IPS-20b (cell line): ENCODE measurements around the gene ZNF407.

Experiments used
- H3K27ac ChIP-seq: one replicate; pipeline ENCODE4 v1.5.1; 2013; ENCODE audit warnings: low read length
- H3K27me3 ChIP-seq: 2 replicates; pipeline ENCODE4 v1.6.1; 2013; ENCODE audit warnings: mild to moderate bottlenecking, low read length, inconsistent platforms; ENCODE audit not compliant: insufficient read depth
- H3K36me3 ChIP-seq: 2 replicates; pipeline ENCODE4 v1.6.1; 2013; ENCODE audit warnings: low read depth, mild to moderate bottlenecking, inconsistent platforms, low read length, moderate library complexity; ENCODE audit not compliant: insufficient read depth
- H3K4me1 ChIP-seq: 2 replicates; pipeline ENCODE4 v1.6.1; 2013; ENCODE audit warnings: mild to moderate bottlenecking, control low read depth, inconsistent platforms, low read length, moderate library complexity; ENCODE audit not compliant: insufficient read depth
- H3K4me3 ChIP-seq: 2 replicates; pipeline ENCODE4 v1.5.1; 2013; ENCODE audit warnings: mild to moderate bottlenecking, low read length, inconsistent platforms
- H3K9ac ChIP-seq: 2 replicates; pipeline ENCODE4 v1.6.1; 2013; ENCODE audit warnings: low read depth, mild to moderate bottlenecking, inconsistent platforms, low read length, moderate library complexity
- H3K9me3 ChIP-seq: 2 replicates; pipeline ENCODE4 v1.6.1; 2013; ENCODE audit warnings: mild to moderate bottlenecking, low read depth, low read length, inconsistent platforms; ENCODE audit not compliant: insufficient read depth

ZNF407 gene

GRCh38 chr18:74796841-74797576 is 199.3 kb downstream of the ZNF407 start:
- H3K36me3 ChIP-seq, result no peaks in the 10 kb centered on the region
- H3K27ac ChIP-seq, result no peak overlapping the region
- H3K27me3 ChIP-seq, result no peaks in the 10 kb centered on the region
- H3K4me3 ChIP-seq, result no peak overlapping the region
- H3K4me1 ChIP-seq, result peaks cover 21% of the 10 kb centered on the region; the same call in 1 of the 2 replicates
- no peaks in the 10 kb centered on the region for H3K9me3 ChIP-seq
- no peak overlapping the region for H3K9ac ChIP-seq

GRCh38 chr18:74797577-74798151 is 200.0 kb downstream of the ZNF407 start:
- Histone ChIP-seq H3K9me3 (no peaks in the 10 kb centered on the region), H3K27ac (no peak overlapping the region), H3K27me3 (no peaks in the 10 kb centered on the region), H3K4me3 (no peak overlapping the region), H3K4me1 (peaks cover 21% of the 10 kb centered on the region; the same call in 1 of the 2 replicates), H3K36me3 (no peaks in the 10 kb centered on the region), H3K9ac (no peak overlapping the region)

GRCh38 chr18:74799542-74799941 is 201.9 kb downstream of the ZNF407 start:
- Histone ChIP-seq H3K27me3 (no peaks in the 10 kb centered on the region), H3K4me3 (peak overlapping the region; percentile 39; the same call in 1 of the 2 replicates), H3K4me1 (peaks cover 31% of the 10 kb centered on the region; the same call in 1 of the 2 replicates), H3K36me3 (no peaks in the 10 kb centered on the region), H3K27ac (no peak overlapping the region), H3K9ac (no peak overlapping the region), H3K9me3 (no peaks in the 10 kb centered on the region)

- peak overlapping the region; percentile 39; the same call in 1 of the 2 replicates for H3K4me3 ChIP-seq
- no peak overlapping the region for H3K27ac ChIP-seq
- H3K4me1 ChIP-seq, result peaks cover 36% of the 10 kb centered on the region; the same call in 1 of the 2 replicates
- H3K36me3 ChIP-seq, result no peaks in the 10 kb centered on the region
- H3K27me3 ChIP-seq, result no peaks in the 10 kb centered on the region
- H3K9ac ChIP-seq, result no peak overlapping the region
- no peaks in the 10 kb centered on the region for H3K9me3 ChIP-seq
Measured at GRCh38 chr18:74800098-74800497, 202.4 kb downstream of the ZNF407 start.

- H3K27me3 ChIP-seq, result no peaks in the 10 kb centered on the region
- no peak overlapping the region for H3K27ac ChIP-seq
- H3K9ac ChIP-seq, result no peak overlapping the region
- no peaks in the 10 kb centered on the region for H3K9me3 ChIP-seq
- H3K4me1 ChIP-seq, result peaks cover 43% of the 10 kb centered on the region
- H3K4me3 ChIP-seq, result no peak overlapping the region
- no peaks in the 10 kb centered on the region for H3K36me3 ChIP-seq
Measured at GRCh38 chr18:74803117-74803516, 205.4 kb downstream of the ZNF407 start.

- no peak overlapping the region for H3K4me3 ChIP-seq
Measured at GRCh38 chr18:74803769-74804168, 206.1 kb downstream of the ZNF407 start.

GRCh38 chr18:74804677-74805076 is 207.0 kb downstream of the ZNF407 start:
- Histone ChIP-seq H3K36me3 (no peaks in the 10 kb centered on the region), H3K27ac (no peak overlapping the region)

More at GRCh38 chr18:74803769-74804168, 206.1 kb downstream of the ZNF407 start:
- peaks cover 43% of the 10 kb centered on the region for H3K4me1 ChIP-seq
- H3K27ac ChIP-seq, result no peak overlapping the region
- no peaks in the 10 kb centered on the region for H3K9me3 ChIP-seq
- no peak overlapping the region for H3K9ac ChIP-seq
- no peaks in the 10 kb centered on the region for H3K27me3 ChIP-seq
- no peaks in the 10 kb centered on the region for H3K36me3 ChIP-seq

GRCh38 chr18:74806073-74806472 is 208.4 kb downstream of the ZNF407 start:
- Histone ChIP-seq H3K4me3 (no peak overlapping the region), H3K36me3 (no peaks in the 10 kb centered on the region)

More at GRCh38 chr18:74804677-74805076, 207.0 kb downstream of the ZNF407 start:
- Histone ChIP-seq H3K4me1 (peaks cover 35% of the 10 kb centered on the region), H3K9me3 (no peaks in the 10 kb centered on the region), H3K4me3 (no peak overlapping the region), H3K27me3 (no peaks in the 10 kb centered on the region), H3K9ac (no peak overlapping the region)

GRCh38 chr18:74806700-74807416 is 209.2 kb downstream of the ZNF407 start:
- Histone ChIP-seq H3K4me1 (peaks cover 27% of the 10 kb centered on the region), H3K27me3 (no peaks in the 10 kb centered on the region), H3K27ac (no peak overlapping the region), H3K9me3 (no peaks in the 10 kb centered on the region), H3K4me3 (no peak overlapping the region), H3K9ac (no peak overlapping the region), H3K36me3 (no peaks in the 10 kb centered on the region)

More at GRCh38 chr18:74806073-74806472, 208.4 kb downstream of the ZNF407 start:
- H3K4me1 ChIP-seq, result peaks cover 27% of the 10 kb centered on the region
- no peak overlapping the region for H3K9ac ChIP-seq
- H3K27me3 ChIP-seq, result no peaks in the 10 kb centered on the region
- H3K27ac ChIP-seq, result no peak overlapping the region
- no peaks in the 10 kb centered on the region for H3K9me3 ChIP-seq

GRCh38 chr18:74817576-74817975 is 219.9 kb downstream of the ZNF407 start:
- Histone ChIP-seq H3K4me3 (no peak overlapping the region), H3K27me3 (no peaks in the 10 kb centered on the region), H3K27ac (no peak overlapping the region), H3K36me3 (no peaks in the 10 kb centered on the region), H3K9ac (no peak overlapping the region), H3K9me3 (no peaks in the 10 kb centered on the region), H3K4me1 (peaks cover 5% of the 10 kb centered on the region; the same call in 1 of the 2 replicates)

- H3K9ac ChIP-seq, result no peak overlapping the region
Measured at GRCh38 chr18:74818516-74819175, 221.0 kb downstream of the ZNF407 start.

More at GRCh38 chr18:74818516-74819175, 221.0 kb downstream of the ZNF407 start:
- H3K27me3 ChIP-seq, result no peaks in the 10 kb centered on the region
- no peaks in the 10 kb centered on the region for H3K9me3 ChIP-seq
- H3K27ac ChIP-seq, result no peak overlapping the region
- no peak overlapping the region for H3K4me3 ChIP-seq
- no peaks in the 10 kb centered on the region for H3K36me3 ChIP-seq
- H3K4me1 ChIP-seq, result peaks cover 5% of the 10 kb centered on the region; the same call in 1 of the 2 replicates
